ENCODE data around the gene EGR2. TPM values are rescaled to one million over a fixed set of nuclear protein-coding genes. Genes with fewer than 3 reads are reported as not detected.

The EGR2 gene
- total RNA-seq (2021) (0.24 and 0.53 TPM in 2 replicates), Bru-seq, nascent RNA (percentile 32 among the genes with signal in this experiment), BruChase-seq, experiment 1, labeled RNA remaining after a 2-hour chase (percentile 39 among the genes with signal in this experiment), BruChase-seq, experiment 2, labeled RNA remaining after a 6-hour chase (percentile 16 among the genes with signal in this experiment)
- long read RNA-seq, result 0 reads

DNA sequence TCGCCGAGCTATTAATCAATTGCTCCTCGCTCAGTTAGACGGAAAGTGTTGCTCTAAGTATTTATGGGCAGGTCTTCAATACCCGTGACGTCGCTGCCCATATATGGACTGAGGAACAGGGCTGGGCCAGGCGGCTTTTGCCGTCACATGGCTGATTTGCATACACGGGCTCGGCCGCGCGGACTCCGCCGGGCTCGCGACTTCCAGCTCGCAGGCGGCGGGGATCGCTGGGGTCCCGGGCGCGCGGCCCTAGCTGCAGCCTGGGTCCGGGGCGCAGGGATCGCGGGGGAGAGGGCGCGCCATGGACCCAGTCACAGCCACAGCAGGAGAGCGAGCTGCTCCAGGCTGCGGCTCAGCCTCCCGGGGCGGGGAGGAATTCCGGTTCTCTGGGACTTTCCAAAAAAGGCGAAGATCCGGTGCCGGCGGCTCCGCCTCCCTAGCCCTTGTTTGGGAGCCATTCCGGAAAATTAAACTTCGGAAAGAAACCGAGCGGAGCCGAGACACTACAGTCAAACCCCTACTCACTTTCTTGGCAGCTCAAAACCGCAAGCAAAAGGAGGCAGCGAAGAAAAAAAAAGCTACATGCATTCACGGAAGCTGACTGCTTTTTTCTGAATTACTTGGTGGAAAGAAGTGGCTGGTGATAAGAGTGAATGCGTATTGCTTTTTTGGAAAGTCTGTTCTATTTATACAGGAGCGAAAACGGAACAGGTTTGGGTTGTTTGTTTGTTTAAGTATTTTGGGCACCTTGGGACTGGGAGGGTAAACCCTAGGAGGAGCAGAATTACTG, at the start of gene EGR2:
Gene EGR2, minus strand, starts transcription at position 36 of the 790 bp plus-strand sequence. CDS start 337 bp downstream, outside the sequence.
- Histone ChIP-seq H3K4me2 (peak within 1 kb of the TSS; percentile 97), H3F3A (ENCODE audit: insufficient read depth, low read depth) (peaks cover 5% of the 10 kb centered on the region; the same call in 1 of the 2 replicates), H3K9me3 (ENCODE audit: insufficient read depth, low read depth) (no peaks in the 10 kb centered on the region), H3K36me3 (ENCODE audit: low read depth) (no peaks in the 10 kb centered on the region), H3K4me1 (replicated peaks; ENCODE audit: insufficient read depth) (peaks cover 4% of the 10 kb centered on the region; the same call in 1 of the 2 replicates), H3K9me2 (ENCODE audit: insufficient read depth) (no peaks in the 10 kb centered on the region), H4K20me1 (ENCODE audit: insufficient read depth) (no peaks in the 10 kb centered on the region), H3K4me3 (peak within 1 kb of the TSS; percentile 94), H2AFZ (peak within 1 kb of the TSS; percentile 97), H3K27me3 (ENCODE audit: insufficient read depth, low read depth) (no peaks in the 10 kb centered on the region), H3K27ac (peak within 1 kb of the TSS; percentile 28), H3K79me2 (ENCODE audit: low read depth) (no peaks in the 10 kb centered on the region)
- TF ChIP-seq, protein P1, sequence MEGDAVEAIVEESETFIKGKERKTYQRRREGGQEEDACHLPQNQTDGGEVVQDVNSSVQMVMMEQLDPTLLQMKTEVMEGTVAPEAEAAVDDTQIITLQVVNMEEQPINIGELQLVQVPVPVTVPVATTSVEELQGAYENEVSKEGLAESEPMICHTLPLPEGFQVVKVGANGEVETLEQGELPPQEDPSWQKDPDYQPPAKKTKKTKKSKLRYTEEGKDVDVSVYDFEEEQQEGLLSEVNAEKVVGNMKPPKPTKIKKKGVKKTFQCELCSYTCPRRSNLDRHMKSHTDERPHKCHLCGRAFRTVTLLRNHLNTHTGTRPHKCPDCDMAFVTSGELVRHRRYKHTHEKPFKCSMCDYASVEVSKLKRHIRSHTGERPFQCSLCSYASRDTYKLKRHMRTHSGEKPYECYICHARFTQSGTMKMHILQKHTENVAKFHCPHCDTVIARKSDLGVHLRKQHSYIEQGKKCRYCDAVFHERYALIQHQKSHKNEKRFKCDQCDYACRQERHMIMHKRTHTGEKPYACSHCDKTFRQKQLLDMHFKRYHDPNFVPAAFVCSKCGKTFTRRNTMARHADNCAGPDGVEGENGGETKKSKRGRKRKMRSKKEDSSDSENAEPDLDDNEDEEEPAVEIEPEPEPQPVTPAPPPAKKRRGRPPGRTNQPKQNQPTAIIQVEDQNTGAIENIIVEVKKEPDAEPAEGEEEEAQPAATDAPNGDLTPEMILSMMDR (conservative IDR thresholded peaks at IDR 0.05), result no peak
- TF ChIP-seq EZH2 (IDR thresholded peaks at IDR 0.05; ENCODE audit: low read depth), result no peak
- POLR2A ChIA-PET (ENCODE audit: unreplicated experiment), result interaction anchor here (0.5 to 0.7 kb wide), 5 partner anchors 288 to 946 kb away, joined by 3 to 5 read pairs (median 5); no protein-coding TSS in a partner anchor
- BruUV-seq (replicated peaks), result no TSS peak
- peak; percentile 90 to 93 for DNase-seq
- intact Hi-C loops (cut with micrococcal nuclease; ENCODE audit: unreplicated experiment), result loop anchor here (1.0 to 10.0 kb wide), 7 partner anchors 12 to 2000 kb away; partner anchors contain the start of genes ADO, NRBF2 and RTKN2
- CTCF ChIA-PET, result no interaction called here

DNA sequence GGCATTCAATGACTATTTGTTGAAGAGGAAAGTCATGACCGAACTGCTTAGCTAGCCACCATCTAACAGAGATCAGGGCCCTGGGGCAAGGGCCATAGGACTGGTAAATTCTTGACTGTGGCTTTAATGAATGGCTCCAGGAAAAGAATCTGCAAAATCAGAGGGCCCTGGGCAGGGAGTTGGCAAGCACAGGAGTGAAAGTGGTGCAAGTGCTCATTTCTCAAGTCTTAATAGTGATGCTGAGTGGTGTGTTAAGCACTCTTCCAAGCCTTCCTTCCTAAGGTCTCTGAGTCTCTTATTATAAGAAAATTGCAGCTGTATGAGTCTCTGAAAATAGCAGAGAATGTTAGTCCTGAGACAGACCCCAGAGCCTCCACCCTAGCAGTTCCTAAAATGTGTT, 46.3 kb upstream of the EGR2 start:
- ChIA-PET CTCF (no interaction called here), POLR2A (ENCODE audit: unreplicated experiment) (no interaction called here)
- H3K4me3 ChIP-seq, result no peak overlapping the region
- no peaks in the 10 kb centered on the region for H3K36me3 ChIP-seq (ENCODE audit: low read depth)
- BruUV-seq (replicated peaks), result no TSS peak
- intact Hi-C loops (cut with micrococcal nuclease; ENCODE audit: unreplicated experiment), result no loop called here
- no peak overlapping the region for H2AFZ ChIP-seq
- no peak overlapping the region for H3K4me2 ChIP-seq
- no peak overlapping the region for H3K27ac ChIP-seq
- H4K20me1 ChIP-seq (ENCODE audit: insufficient read depth), result no peaks in the 10 kb centered on the region
- TF ChIP-seq EZH2 (IDR thresholded peaks at IDR 0.05; ENCODE audit: low read depth), result no peak
- TF ChIP-seq, protein P1 (conservative IDR thresholded peaks at IDR 0.05), result no peak
- H3F3A ChIP-seq (ENCODE audit: insufficient read depth, low read depth), result no peaks in the 10 kb centered on the region
- no peaks in the 10 kb centered on the region for H3K9me3 ChIP-seq (ENCODE audit: insufficient read depth, low read depth)
- no peaks in the 10 kb centered on the region for H3K27me3 ChIP-seq (ENCODE audit: insufficient read depth, low read depth)
- H3K9me2 ChIP-seq (ENCODE audit: insufficient read depth), result no peaks in the 10 kb centered on the region
- H3K79me2 ChIP-seq (ENCODE audit: low read depth), result no peaks in the 10 kb centered on the region
- H3K4me1 ChIP-seq (replicated peaks; ENCODE audit: insufficient read depth), result 0 out of 2 replicates have a peak, but pooled peaks cover 7% of the 10 kb centered on the region
- DNase-seq, result no peak

DNA sequence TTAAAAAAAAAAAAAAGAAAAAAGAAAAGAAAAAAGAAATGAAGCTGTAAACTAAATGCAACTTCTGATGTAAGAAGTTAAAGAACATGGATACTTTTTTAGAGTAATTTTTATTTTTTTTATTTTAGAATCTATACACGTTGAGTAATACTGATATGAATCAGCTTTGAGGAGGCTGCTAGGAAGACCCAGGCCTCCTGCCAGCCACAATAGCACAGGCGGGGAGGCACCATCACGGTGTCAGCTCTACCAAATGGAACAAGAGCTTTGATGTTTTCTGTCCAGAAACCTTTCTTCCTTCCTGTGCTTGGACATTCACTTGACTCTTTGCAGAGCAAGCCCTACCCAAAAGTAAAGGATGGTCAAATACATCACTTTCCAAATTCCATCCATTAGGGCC, 45.3 kb upstream of the EGR2 start:
- no peak for TF ChIP-seq EZH2 (IDR thresholded peaks at IDR 0.05; ENCODE audit: low read depth)
- TF ChIP-seq, protein P1 (conservative IDR thresholded peaks at IDR 0.05), result no peak
- no peak for DNase-seq
- BruUV-seq (replicated peaks), result no TSS peak
- Histone ChIP-seq H3K4me3 (no peak overlapping the region), H3K9me3 (ENCODE audit: insufficient read depth, low read depth) (no peaks in the 10 kb centered on the region), H3K27me3 (ENCODE audit: insufficient read depth, low read depth) (no peaks in the 10 kb centered on the region), H3K79me2 (ENCODE audit: low read depth) (no peaks in the 10 kb centered on the region), H3K27ac (no peak overlapping the region), H4K20me1 (ENCODE audit: insufficient read depth) (no peaks in the 10 kb centered on the region), H3K9me2 (ENCODE audit: insufficient read depth) (no peaks in the 10 kb centered on the region), H3K4me1 (replicated peaks; ENCODE audit: insufficient read depth) (0 out of 2 replicates have a peak, but pooled peaks cover 4% of the 10 kb centered on the region), H3F3A (ENCODE audit: insufficient read depth, low read depth) (no peaks in the 10 kb centered on the region; the same call in 1 of the 2 replicates), H3K4me2 (no peak overlapping the region), H2AFZ (no peak overlapping the region), H3K36me3 (ENCODE audit: low read depth) (no peaks in the 10 kb centered on the region)
- CTCF ChIA-PET, result no interaction called here
- POLR2A ChIA-PET (ENCODE audit: unreplicated experiment), result no interaction called here
- intact Hi-C loops (cut with micrococcal nuclease; ENCODE audit: unreplicated experiment), result no loop called here

Measured in PC-9 (cell line).